H54 (cell line): ENCODE measurements around the gene NEIL1.

Experiments
- DNase-seq: peaks from one replicate; pipeline ENCODE4 v3.0.0; 2011; ENCODE audit warnings: low spot score, mixed read lengths; ENCODE audit not compliant: insufficient read length
- FAIRE-seq: peaks from 3 replicates; lab custom pipeline; 2011; peaks lifted over from hg19 to GRCh38; lab: Jason Lieb, UNC
- POLR2A ChIP-seq: IDR thresholded peaks from 2 replicates; pipeline ENCODE4 v1.6.1; 2011; ENCODE audit warnings: low read depth, mild to moderate bottlenecking, low read length

NEIL1 gene

GRCh38 chr15:75358771-75359536 is 12.1 kb downstream of the NEIL1 start:
- FAIRE-seq, result no peak
- no peak for DNase-seq
- TF ChIP-seq POLR2A, result no peak

DNA sequence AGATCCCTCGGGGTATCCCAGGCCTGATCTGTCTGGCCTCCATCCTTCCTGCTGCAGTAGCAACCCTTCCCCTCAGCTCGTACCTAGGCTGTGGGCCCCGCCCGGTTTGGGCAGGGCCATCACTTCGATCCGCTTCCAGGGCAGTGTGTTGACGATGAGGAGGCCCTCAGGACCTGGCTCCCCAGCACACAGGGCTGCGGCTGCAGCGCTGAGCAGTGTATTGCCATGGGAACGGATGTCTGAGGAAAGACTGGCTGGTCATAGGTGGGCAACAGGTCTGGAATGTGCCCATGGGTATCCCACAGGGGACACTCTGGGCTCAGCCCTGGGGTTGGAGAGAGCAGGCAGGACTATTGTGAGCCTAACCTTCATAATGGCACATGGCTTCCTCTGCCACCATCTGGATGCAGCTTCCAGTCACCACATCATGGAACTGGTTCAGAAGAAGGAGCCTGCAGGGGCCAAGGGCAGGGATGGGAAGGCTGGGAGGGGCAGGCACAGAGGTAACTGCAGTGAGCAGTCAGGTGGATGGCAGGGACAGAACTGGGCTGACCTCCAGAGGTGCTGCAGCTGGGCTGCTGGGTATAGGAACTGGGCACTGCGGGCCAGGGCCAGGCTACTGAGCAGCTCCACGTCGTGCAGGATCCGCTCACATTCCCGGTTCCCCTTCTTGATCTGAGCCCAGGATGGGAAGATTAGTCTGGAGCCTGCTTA is 12.9 kb downstream of the NEIL1 start:
- no peak for TF ChIP-seq POLR2A
- DNase-seq (no peak), FAIRE-seq (no peak)

DNA sequence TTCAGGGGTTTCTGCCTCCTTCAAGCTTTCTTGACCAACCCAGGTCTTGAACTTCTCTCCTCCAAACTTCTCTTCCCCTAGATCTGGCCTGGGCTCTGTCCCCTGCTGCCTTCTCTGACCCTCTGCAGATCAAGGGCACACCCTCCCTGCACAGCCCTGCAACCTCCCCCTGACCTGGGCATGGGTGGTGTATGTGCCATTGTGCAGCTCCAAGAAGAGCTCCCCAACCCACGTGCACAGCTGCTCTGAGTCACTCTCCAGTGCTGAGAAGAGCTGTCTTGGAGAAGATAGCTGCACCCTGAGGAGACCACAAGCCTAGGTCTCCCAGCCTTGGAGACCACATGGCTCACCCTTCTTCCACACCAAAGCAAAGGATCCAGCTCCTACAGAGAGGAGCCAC is 13.6 kb downstream of the NEIL1 start:
- TF ChIP-seq POLR2A, result no peak
- FAIRE-seq (no peak), DNase-seq (no peak)

- no peak for FAIRE-seq
- no peak for DNase-seq
- TF ChIP-seq POLR2A, result no peak
Measured at GRCh38 chr15:75360856-75361255, 14.0 kb downstream of the NEIL1 start.

GRCh38 chr15:75361361-75361988 is 14.6 kb downstream of the NEIL1 start:
- FAIRE-seq, result no peak
- no peak for TF ChIP-seq POLR2A
- no peak for DNase-seq

- TF ChIP-seq POLR2A, result no peak
- DNase-seq (no peak), FAIRE-seq (no peak)
Measured at GRCh38 chr15:75361989-75362641, 15.3 kb downstream of the NEIL1 start.

- FAIRE-seq, result no peak
- TF ChIP-seq POLR2A, result no peak
Measured at GRCh38 chr15:75362642-75363249, 15.9 kb downstream of the NEIL1 start.

GRCh38 chr15:75363786-75364185 is 16.9 kb downstream of the NEIL1 start:
- no peak for TF ChIP-seq POLR2A
- FAIRE-seq (no peak), DNase-seq (no peak)

More at GRCh38 chr15:75362642-75363249, 15.9 kb downstream of the NEIL1 start:
- DNase-seq, result no peak

DNA sequence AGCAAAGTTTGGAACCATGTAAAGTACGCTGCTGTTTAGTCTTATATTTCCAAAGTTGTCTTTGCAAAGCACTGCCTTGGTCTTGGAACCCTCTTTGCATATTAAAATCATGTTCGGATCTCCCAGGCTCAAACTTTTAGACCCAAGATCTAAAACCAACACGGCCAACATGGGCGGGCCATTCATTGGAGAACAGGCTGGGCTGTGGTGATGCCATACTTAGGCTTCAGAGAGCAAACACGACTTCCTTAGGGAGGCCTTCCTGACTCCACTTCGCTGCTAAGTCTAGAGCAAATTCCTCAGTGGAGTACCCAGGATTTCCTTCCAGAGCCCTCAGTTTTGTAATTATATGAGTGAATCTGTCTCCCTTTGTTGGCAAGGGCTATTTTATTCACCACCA is 18.0 kb downstream of the NEIL1 start:
- DNase-seq, result no peak
- FAIRE-seq, result no peak
- TF ChIP-seq POLR2A, result no peak

DNA sequence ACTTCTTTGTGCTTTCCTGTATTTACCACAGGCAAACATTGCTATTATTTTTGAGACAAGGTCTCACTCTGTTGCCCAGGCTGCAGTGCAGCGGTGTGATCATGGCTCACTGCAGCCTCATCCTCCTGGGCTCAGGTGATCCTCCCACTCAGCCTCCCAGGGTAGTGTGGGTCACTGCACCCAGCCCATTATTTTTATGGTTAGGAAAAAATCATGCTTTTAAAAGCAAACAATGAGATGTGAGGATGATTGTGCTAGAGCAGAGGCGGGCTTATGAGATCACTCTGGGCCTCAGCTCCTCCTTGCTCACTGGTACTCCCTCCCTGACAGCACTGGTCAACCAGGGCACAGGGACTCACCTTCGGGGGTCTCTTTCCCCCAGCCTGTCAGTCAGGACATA is 19.3 kb downstream of the NEIL1 start:
- TF ChIP-seq POLR2A, result no peak
- no peak for FAIRE-seq
- DNase-seq, result no peak

DNA sequence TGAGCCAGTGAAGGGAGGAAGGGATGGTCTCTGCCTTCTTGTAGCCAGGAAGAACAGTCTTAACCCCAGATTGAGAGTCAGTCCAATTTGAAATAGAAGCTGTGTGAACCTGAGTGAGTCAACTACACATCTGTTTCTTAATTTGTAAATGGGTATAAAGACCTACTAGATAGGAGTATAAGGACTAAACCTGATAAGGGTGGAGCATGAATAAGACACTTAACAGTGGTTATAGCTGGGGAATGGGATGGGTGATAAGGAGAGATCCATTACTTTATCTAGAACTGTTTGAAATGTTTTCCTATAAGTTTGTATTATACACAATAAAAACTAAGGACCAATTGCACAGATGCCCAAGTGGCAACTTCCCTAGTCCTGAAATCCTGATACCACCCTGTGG is 20.2 kb downstream of the NEIL1 start:
- FAIRE-seq (no peak), DNase-seq (no peak)
- TF ChIP-seq POLR2A, result no peak

DNA sequence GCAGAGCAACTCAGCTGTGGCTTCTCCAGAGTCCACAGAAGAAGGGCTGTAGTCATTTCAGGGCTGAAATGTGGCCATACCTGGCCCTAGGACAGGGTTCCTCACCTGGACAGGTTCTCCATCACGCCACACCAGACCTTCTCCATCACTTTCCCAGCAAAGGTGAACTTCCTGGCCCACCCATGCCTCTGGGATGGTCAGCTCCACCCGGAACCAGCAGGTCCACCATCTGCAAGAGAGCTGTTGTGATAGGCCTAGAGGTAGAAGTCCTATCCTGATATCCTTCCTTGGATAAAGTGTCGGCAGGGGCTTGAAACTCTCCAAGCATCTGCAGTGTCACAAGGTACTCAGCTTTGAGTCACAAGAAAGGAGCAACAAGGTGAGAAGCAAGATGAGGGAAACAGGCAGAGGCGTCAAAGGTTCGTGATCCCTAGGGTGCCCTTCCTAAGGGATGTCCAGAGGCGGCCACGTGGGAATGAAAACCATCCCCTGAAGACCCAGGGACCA is 20.6 kb downstream of the NEIL1 start:
- no peak for DNase-seq
- no peak for FAIRE-seq
- no peak for TF ChIP-seq POLR2A
